ENCODE data around the gene USP46. TPM values are rescaled to one million over a fixed set of nuclear protein-coding genes. Genes with fewer than 3 reads are reported as not detected.

USP46 gene
- polyA plus RNA-seq, 1 donor from 2014 or later, result 3.5 TPM

GRCh38 chr4:52665592-52665991 lies 6.5 kb upstream of the USP46 start:
- peaks cover 0 to 2% (median 2%) of the 10 kb centered on the region in 3 donors for H3K4me1 Mint-ChIP-seq
- peak overlapping the region in 1 of 4 donors; percentile 4 for H3K4me3 Mint-ChIP-seq
- H3K27me3 Mint-ChIP-seq, result peaks cover 7% of the 10 kb centered on the region
- H3K27ac Mint-ChIP-seq, result no peak overlapping the region
- H3K9me3 Mint-ChIP-seq, result peaks cover 0 to 2% (median 0%) of the 10 kb centered on the region in 3 donors
- H3K36me3 Mint-ChIP-seq, result no peaks in the 10 kb centered on the region

DNA sequence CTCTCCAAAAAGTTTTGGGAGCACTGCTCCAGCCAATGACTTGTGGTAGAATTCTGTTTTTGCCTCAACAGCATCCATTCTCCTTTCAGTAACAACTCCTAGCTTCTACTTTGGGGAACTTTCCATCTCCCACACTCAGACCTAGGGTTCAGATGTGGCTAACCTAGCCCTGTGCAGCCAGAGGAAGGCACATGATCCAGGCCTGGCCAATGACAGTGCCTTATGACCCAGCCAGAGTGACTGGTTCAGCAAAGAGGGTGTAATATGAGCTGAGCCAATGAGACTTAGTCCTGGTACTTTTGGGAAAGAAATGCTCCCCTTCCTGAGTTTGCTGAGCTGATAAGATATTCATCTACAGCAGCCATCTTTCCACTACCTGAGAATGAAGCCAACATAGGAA lies 5.4 kb upstream of the USP46 start:
- Mint-ChIP-seq H3K4me1 (peaks cover 5 to 7% (median 6%) of the 10 kb centered on the region in 3 donors), H3K27me3 (peaks cover 7% of the 10 kb centered on the region), H3K36me3 (no peaks in the 10 kb centered on the region), H3K27ac (no peak overlapping the region), H3K4me3 (no peak overlapping the region), H3K9me3 (peaks cover 0 to 2% (median 0%) of the 10 kb centered on the region in 3 donors)

DNA sequence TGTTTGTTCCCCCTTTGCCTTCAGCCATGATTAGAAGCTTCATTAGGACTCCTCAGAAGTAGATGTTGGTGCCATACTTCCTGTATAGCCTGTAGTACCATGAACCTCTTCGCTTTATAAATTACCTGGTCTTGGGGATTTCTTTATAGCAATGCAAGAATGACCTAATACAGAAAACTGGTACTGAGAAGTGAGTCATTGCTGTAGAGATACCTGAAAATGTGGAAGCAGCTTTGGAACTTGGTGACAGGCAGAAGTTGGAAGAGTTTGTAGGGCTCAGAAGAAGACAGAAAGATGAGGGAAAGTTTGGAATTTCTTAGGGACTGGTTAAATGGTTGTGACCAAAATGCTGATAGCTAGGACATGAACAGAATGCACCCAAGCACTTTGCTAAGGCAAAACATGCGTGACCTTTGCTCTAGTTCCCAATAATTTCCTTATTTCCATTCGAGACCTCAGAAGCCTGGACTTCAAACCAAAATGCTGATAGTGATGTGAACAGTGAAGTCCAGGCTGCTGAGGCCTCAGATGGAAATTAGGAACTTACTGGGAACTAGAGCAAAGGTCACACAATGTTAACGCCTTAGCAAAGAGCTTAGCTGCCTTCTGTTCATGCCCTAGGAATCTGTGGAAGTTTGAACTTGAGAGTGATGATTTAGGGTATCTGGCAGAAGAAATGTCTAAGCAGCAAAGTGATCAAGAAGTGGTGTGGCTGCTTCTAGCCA lies 3.0 kb upstream of the USP46 start:
- Mint-ChIP-seq H3K4me1 (peaks cover 8 to 11% (median 11%) of the 10 kb centered on the region in 3 donors), H3K4me3 (peak overlapping the region in 1 of 4 donors; percentile 90), H3K36me3 (no peaks in the 10 kb centered on the region), H3K27ac (peak overlapping the region in 1 of 3 donors; percentile 31), H3K9me3 (no peaks in the 10 kb centered on the region), H3K27me3 (no peaks in the 10 kb centered on the region)

DNA sequence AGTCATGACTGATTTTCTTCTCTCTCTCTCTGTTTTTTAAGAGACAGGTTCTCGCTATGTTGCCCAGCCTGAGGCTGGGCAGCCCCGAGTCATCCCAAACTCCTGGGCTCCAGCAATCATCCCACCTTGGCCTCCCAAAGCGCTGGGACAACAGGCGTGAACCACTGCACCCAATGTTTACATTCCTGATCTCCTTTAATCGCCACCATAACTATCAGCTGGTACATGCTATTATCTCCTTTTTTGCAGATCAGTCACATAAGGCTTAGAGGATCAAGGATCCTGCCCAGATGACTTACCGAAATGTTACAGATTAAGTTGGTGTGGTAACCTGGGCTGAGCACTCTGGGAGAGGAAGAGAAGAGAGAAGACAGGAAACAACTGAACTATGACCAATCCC lies 1.5 kb upstream of the USP46 start:
- Mint-ChIP-seq H3K9me3 (no peaks in the 10 kb centered on the region), H3K4me1 (peaks cover 11 to 20% (median 17%) of the 10 kb centered on the region in 3 donors), H3K27ac (peak overlapping the region in 1 of 3 donors; percentile 36), H3K27me3 (no peaks in the 10 kb centered on the region), H3K36me3 (no peaks in the 10 kb centered on the region), H3K4me3 (peak overlapping the region; percentile 20 to 90 (median 60))

DNA sequence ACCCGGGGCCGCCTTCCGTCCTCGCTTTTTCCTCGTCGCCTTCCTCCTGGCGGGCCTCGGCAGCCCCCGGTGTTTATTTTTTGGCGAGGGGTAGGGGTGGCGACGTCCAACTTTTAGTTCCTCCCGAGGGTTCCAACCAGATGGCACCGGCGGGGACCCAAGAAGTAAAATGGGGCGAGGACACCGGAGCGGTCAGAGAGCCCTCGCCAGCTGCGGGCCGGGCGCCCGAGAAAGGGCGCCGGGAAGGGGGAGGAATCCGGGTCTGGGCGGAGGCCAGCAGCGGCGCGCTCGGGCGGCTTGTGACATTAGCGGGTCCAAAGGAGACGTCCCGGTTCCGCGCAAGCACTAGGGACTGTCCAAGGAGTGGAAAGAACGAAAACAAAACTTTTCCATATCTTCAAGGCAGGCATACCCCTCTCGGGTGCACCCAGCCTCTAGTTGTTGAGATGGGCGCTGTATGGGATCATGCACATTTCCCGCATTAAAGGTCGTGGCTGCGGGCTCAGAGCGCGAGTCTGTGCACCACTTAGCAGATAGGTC lies 691 bp upstream of the USP46 start:
- Mint-ChIP-seq H3K9me3 (no peaks in the 10 kb centered on the region), H3K27ac (peak overlapping the region in 2 of 3 donors; percentile 2 to 36), H3K4me1 (peaks cover 11 to 22% (median 18%) of the 10 kb centered on the region in 3 donors), H3K27me3 (no peaks in the 10 kb centered on the region), H3K36me3 (no peaks in the 10 kb centered on the region), H3K4me3 (peak overlapping the region; percentile 89 to 94 (median 90))

- Mint-ChIP-seq H3K4me1 (peaks cover 11 to 24% (median 18%) of the 10 kb centered on the region in 3 donors), H3K27me3 (no peaks in the 10 kb centered on the region), H3K4me3 (peak overlapping the region; percentile 71 to 95 (median 92)), H3K27ac (peak overlapping the region in 2 of 3 donors; percentile 39 to 80), H3K36me3 (no peaks in the 10 kb centered on the region), H3K9me3 (no peaks in the 10 kb centered on the region)
Observed at GRCh38 chr4:52658641-52659000, 480 bp downstream of the USP46 start.

DNA sequence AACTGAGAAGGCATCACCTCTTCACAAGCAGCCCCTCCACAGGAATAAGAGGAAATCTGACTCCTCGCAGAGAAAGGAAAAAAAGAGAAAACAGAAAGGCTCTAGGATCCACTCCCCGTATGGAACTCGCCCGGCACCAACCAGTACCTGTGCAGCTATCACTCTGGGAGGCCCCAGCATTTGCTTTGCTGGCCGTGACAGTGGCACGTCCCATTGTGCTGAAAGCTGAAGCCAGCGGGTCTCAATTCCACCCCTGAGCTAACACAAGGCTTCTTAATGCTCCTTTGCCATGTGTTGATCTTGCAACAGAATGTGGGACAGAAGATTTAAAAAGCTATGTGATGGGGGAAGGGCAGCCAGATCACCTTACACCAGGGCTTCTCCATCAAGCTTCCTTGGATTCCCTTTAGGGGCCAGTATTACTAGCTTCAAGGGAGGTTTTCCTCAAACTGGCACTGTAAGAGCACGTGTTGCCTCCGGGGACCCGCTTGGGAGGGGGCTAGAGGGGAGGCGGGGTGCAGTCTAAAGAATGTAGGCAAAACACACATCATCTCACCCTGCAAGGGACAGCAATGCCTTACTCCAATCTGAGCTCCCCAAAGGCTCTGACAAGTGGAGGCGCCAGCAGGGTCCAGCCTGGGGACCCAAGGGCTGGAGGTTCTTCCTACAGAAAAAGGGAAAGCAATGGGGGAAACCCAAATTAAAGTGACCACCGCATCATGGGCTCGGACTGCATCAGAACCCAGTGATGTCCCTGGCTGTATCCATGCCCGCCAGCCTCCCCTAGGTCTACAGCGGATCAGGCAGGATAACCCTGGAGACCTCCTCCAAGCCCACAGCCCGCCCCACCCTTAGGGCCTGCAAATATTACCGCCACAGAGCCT lies 1.2 kb downstream of the USP46 start:
- Mint-ChIP-seq H3K9me3 (peaks cover 0 to 1% (median 0%) of the 10 kb centered on the region in 3 donors), H3K36me3 (no peaks in the 10 kb centered on the region), H3K27ac (peak overlapping the region; percentile 39 to 80 (median 63)), H3K27me3 (no peaks in the 10 kb centered on the region), H3K4me1 (peaks cover 11 to 24% (median 18%) of the 10 kb centered on the region in 3 donors), H3K4me3 (peak overlapping the region; percentile 71 to 89 (median 80))

DNA sequence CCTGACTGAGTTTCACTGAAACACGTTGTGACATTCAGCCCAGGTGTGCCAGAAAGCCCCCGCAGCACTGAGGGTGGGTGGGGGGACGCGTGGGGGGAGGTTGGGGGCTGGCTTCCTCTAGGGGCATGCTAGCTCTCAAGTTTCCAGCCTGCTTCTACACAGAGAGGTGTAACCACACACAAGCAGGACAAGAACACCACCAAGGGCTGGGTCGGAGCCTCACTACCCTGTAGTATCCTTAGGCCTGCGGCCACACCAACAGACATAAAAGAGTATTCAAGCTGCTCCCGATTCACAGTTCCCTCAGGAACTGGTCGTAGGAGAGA lies 1.8 kb downstream of the USP46 start:
- H3K4me1 Mint-ChIP-seq, result peaks cover 11 to 24% (median 18%) of the 10 kb centered on the region in 3 donors
- peaks cover 0 to 2% (median 0%) of the 10 kb centered on the region in 3 donors for H3K9me3 Mint-ChIP-seq
- no peaks in the 10 kb centered on the region for H3K36me3 Mint-ChIP-seq
- peak overlapping the region in 2 of 3 donors; percentile 8 to 80 for H3K27ac Mint-ChIP-seq
- H3K27me3 Mint-ChIP-seq, result no peaks in the 10 kb centered on the region
- peak overlapping the region in 3 of 4 donors; percentile 71 to 85 (median 75) for H3K4me3 Mint-ChIP-seq

GRCh38 chr4:52655506-52655905 lies 3.6 kb downstream of the USP46 start:
- Mint-ChIP-seq H3K4me3 (peak overlapping the region in 1 of 4 donors; percentile 81), H3K27me3 (no peaks in the 10 kb centered on the region), H3K27ac (no peak overlapping the region), H3K36me3 (no peaks in the 10 kb centered on the region), H3K4me1 (peaks cover 12 to 31% (median 24%) of the 10 kb centered on the region in 3 donors), H3K9me3 (peaks cover 0 to 2% (median 0%) of the 10 kb centered on the region in 3 donors)

DNA sequence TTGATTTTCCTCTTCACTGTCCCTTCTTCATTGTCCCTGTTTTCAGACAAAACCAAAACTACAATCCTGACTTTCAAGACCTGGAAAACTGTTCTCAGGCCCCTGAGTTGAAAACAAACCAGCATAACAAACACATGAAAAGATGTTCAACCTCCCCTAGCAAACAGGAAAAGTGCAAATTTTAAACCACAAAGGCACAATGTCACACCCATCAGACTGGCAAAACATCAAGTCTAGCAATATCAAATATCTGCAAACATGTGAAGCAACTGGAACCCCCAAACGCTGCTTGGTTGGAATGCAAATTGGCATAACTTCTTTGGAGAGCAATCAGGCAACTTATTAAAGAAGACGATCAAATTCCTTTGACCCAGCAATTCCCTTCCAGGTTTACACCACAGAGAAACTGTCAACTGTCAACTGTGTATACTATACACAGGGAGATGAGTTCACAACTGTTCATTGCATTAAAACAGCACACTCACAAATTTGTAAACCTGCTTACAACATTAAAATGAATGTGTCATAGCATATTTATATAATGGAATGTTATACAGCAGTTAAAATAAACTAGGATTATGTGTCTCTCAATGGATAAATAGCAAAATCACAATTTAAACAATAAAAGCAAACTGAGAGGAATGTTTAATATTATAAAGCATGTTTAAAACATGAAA lies 7.0 kb downstream of the USP46 start:
- Mint-ChIP-seq H3K4me3 (peak overlapping the region in 3 of 4 donors; percentile 49 to 71 (median 56)), H3K27ac (peak overlapping the region in 1 of 3 donors; percentile 35), H3K27me3 (no peaks in the 10 kb centered on the region), H3K4me1 (peaks cover 9 to 28% (median 18%) of the 10 kb centered on the region in 3 donors), H3K36me3 (peaks cover 3% of the 10 kb centered on the region), H3K9me3 (peaks cover 0 to 2% (median 0%) of the 10 kb centered on the region in 3 donors)

DNA sequence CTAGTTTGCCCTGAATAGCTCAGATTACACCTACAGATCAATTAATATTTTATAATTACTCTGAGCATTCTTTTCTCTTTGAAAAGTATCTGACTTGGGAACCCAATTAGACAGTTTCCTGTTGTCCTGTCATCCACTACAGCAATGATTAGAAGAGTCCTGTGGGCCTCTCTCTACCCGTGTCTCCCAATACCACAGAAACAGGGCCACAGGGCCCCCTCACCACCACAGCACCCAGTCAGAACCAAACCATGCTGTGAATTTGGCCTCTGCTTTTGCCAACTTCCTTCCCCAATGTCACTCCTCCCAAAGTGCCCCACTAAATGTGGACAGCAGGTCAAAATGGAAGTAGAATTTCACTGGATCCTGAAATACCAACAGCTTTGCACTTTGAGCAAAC lies 10.3 kb downstream of the USP46 start:
- Mint-ChIP-seq H3K4me1 (peaks cover 15 to 27% (median 26%) of the 10 kb centered on the region in 3 donors), H3K27me3 (no peaks in the 10 kb centered on the region), H3K4me3 (peak overlapping the region in 1 of 4 donors; percentile 29), H3K9me3 (peaks cover 0 to 2% (median 0%) of the 10 kb centered on the region in 3 donors), H3K27ac (no peak overlapping the region), H3K36me3 (peaks cover 3% of the 10 kb centered on the region)

GRCh38 chr4:52646741-52647140 lies 12.4 kb downstream of the USP46 start:
- peaks cover 6% of the 10 kb centered on the region for H3K36me3 Mint-ChIP-seq
- no peaks in the 10 kb centered on the region for H3K27me3 Mint-ChIP-seq
- H3K4me3 Mint-ChIP-seq, result no peak overlapping the region
- H3K9me3 Mint-ChIP-seq, result no peaks in the 10 kb centered on the region
- H3K4me1 Mint-ChIP-seq, result peaks cover 16 to 38% (median 28%) of the 10 kb centered on the region in 3 donors
- H3K27ac Mint-ChIP-seq, result no peak overlapping the region

DNA sequence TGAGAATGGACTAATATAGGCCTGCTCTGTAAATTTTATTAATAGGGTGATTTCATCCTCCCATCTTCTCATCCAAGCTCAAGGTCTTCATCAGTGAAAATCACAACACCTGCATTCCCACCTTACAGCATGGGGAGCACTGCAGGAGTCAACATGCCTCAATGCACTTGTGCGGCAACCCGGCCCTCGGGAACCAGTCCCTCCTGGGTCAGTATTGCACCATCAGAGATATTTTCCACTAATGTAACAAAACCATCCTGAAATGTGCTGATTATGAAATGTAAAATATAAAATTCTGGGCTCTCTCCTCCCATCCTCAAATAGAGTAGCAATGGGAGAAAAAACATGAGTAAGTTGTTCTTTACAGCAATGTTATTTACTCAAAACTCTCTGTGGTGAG lies 13.0 kb downstream of the USP46 start:
- no peak overlapping the region for H3K27ac Mint-ChIP-seq
- no peak overlapping the region for H3K4me3 Mint-ChIP-seq
- no peaks in the 10 kb centered on the region for H3K27me3 Mint-ChIP-seq
- H3K36me3 Mint-ChIP-seq, result peaks cover 6% of the 10 kb centered on the region
- H3K9me3 Mint-ChIP-seq, result no peaks in the 10 kb centered on the region
- peaks cover 17 to 40% (median 25%) of the 10 kb centered on the region in 3 donors for H3K4me1 Mint-ChIP-seq

GRCh38 chr4:52645300-52645699 lies 13.8 kb downstream of the USP46 start:
- Mint-ChIP-seq H3K9me3 (no peaks in the 10 kb centered on the region), H3K36me3 (peaks cover 4% of the 10 kb centered on the region), H3K27ac (peak overlapping the region; percentile 12 to 55 (median 20)), H3K27me3 (no peaks in the 10 kb centered on the region), H3K4me3 (peak overlapping the region in 1 of 4 donors; percentile 57), H3K4me1 (peaks cover 17 to 39% (median 25%) of the 10 kb centered on the region in 3 donors)
